GM21381 (cell line): ENCODE measurements around the gene KRTAP19-3.
"Not testable (repeated sequence)": the region's sequence is repeated elsewhere in the genome, so short reads cannot be mapped to it uniquely, and the experiment has no call there.

Experiments used
- ATAC-seq: cut with Tn5 transposase; IDR thresholded peaks from one replicate; pipeline ENCODE4 v1.9.1; 2021; ENCODE audit warnings: mild to moderate bottlenecking, moderate library complexity; ENCODE audit not compliant: unreplicated experiment

Gene KRTAP19-3

GRCh38 chr21:30491963-30492428, at the start of gene KRTAP19-3:
Gene KRTAP19-3 (minus strand): TSS chr21:30492013. CDS start chr21:30491957, 56 bp downstream.
- ATAC-seq = no peak

- no peak for ATAC-seq
Observed at GRCh38 chr21:30518876-30519275, 27.1 kb upstream of the KRTAP19-3 start.

DNA sequence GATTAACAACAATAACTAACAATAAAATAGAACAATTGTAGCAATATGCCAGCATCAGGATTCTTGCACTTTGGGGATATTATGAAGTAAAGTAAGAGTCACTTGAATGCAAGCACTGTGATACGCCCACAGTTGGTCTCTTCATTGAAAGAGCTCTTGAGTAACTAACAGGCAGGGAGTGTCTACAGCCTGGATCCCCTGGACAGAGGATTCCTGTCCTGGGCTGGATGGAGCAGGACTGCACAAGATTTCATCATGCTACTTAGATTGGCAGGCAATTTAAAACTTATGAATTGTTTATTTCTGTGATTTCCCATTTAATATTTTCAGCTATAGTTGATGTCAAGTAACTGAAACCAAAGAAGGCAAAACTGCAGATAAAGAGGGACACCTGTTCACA, 23.9 kb upstream of the KRTAP19-3 start:
- ATAC-seq = no peak

- ATAC-seq = not testable (repeated sequence)
Observed at GRCh38 chr21:30505621-30506205, 13.9 kb upstream of the KRTAP19-3 start.

GRCh38 chr21:30502041-30502440, 10.2 kb upstream of the KRTAP19-3 start, which contains the start of gene KRTAP19-5:
Gene KRTAP19-5 (minus strand): TSS chr21:30502141. CDS start chr21:30502090, 51 bp downstream.
- no peak for ATAC-seq

DNA sequence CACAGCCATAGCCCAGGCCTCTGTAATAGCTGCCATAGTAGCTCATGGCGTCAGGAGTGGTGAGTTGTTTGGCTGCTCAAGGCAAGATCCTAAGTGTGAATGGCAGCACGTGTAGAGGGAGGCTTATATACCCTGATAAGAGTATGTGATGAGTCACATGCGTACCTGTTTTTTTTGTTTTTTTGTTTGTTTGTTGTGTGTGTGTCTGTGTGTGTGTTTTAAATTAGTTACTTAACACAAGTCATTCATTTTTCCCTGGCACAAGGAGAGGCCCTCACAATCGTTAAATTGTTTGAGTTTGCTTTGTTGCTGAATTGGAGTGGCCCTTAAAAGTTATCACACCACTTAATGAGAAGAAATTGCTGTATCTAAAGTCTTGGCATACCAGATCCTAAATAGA, 5.3 kb upstream of the KRTAP19-3 start, which contains the start of gene KRTAP19-4:
TSS of gene KRTAP19-4 (minus strand) at position 101 of the 400 bp plus-strand sequence. CDS start at position 46, 55 bp downstream.
- ATAC-seq = no peak

DNA sequence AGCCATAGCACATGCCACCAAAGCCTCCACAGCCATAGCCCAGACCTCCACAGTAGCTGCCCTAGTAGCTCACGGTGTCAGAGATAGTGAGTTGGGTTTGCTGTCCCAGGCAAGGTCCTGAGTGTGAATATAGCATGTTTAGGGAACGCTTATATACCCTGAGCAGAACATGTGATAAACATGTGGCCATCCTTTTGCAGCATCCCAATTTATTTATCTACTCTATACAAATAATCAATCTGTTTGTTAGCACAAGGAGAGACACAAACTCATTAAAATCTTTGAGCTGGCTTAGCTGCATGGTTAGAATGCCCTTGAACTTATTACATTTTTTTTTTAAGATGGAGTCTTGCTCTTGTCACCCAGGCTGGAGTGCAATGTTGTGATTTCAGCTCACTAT, 4.5 kb downstream of the KRTAP19-3 start, which contains the start of gene KRTAP19-2:
TSS of gene KRTAP19-2 (minus strand) at position 101 of the 400 bp plus-strand sequence. CDS start at position 13, 88 bp downstream.
- ATAC-seq = no peak

GRCh38 chr21:30486180-30486579, 5.6 kb downstream of the KRTAP19-3 start:
- no peak for ATAC-seq

GRCh38 chr21:30482130-30482529, 9.7 kb downstream of the KRTAP19-3 start:
- ATAC-seq = no peak

DNA sequence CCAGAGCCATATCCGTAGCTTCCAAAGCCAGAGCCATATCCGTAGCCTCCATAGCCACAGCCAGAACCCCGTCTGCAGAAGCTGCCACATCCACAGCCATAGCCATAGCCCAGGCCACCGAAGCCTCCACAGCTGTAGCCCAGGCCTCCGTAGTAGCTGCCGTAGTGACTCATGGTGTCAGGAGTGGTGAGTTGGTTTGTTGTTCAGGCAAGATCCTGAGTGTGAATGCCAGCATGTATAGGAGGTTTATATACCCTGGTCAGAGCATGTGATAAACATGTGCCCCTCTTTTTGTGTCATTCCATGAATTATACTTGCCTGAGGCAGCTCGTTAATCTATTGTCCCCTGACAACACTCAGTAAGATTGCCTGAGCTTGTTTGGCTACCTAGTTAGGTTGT, 11.7 kb downstream of the KRTAP19-3 start, which contains the start of gene KRTAP19-1:
TSS of gene KRTAP19-1 (minus strand) at position 223 of the 400 bp plus-strand sequence. CDS start at position 173, 50 bp downstream.
- no peak for ATAC-seq

DNA sequence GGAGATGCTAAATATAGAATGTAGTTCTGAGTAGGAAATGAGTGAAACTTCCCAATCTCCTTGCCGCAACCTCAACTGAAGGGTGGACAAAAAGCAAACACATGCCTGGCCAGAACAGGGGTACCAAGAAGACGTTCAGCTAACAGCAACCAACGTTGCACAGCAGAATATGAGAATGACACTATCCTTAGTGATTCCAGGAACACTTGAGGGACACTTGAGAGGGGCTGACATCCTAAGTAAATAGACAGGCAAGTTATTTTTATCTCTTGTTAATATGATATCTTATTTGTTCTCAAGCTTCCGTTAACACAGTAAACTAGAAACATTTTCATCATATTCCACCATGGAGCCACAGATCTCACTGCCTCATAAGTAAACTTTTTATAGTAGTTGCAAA, 12.6 kb downstream of the KRTAP19-3 start:
- no peak for ATAC-seq

- no peak for ATAC-seq
Observed at GRCh38 chr21:30478004-30478403, 13.8 kb downstream of the KRTAP19-3 start.

DNA sequence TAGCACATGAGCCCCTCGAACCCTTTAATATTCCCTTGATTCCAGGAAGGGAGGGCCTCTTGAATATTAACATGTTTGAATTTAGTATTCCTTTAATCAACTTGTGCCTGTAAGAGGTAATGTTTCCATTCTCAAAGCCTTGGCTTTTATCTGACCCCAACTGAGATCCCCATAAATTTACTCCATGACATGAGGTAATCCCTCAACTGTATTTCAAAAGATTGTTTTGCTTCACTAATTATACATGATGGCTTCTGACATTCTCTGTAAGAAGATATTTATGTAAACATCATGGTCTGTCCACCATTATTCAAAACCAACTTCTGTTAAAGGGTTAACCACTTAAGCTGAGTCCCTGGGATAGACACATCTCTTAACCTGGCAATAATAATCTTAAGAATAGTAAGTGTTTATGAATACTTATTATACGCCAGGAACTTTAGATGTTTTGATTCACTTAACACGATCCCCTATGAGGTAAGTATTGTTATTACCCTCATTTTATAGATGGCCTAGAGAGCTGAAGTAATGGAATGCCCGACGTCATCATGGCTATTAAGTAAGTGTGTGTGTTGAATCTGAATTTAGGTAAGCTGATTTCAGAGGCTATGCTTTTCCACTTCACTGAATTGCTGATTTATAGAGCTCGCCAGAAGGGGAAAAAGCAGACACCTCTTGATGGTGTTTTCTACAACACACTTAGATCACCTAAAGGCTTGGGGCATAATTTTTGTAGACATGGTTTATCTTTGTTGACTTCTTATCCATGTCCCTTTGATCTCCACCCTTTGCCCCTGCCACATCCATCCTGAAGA, 22.7 kb downstream of the KRTAP19-3 start:
- no peak for ATAC-seq

DNA sequence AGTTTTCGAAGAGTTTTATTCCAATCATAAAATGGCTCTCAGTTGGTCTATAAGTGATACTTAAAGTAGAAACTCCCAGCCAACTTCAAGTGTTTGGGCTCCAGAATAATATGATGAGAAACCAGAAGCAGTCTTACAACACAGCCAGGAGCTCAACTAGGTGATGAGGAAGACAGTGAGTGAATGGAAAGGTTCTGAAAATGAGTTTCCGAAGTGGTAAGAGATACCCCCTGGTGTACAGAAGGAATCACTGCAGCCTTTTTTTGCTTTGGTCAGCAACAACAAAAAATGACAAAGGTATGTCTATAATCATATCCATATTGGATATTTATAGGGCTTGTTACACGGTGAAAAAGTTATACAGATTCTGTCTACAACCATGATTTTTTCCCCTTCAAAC, 28.1 kb downstream of the KRTAP19-3 start:
- no peak for ATAC-seq

GRCh38 chr21:30448514-30448913, 43.3 kb downstream of the KRTAP19-3 start:
- ATAC-seq = no peak

DNA sequence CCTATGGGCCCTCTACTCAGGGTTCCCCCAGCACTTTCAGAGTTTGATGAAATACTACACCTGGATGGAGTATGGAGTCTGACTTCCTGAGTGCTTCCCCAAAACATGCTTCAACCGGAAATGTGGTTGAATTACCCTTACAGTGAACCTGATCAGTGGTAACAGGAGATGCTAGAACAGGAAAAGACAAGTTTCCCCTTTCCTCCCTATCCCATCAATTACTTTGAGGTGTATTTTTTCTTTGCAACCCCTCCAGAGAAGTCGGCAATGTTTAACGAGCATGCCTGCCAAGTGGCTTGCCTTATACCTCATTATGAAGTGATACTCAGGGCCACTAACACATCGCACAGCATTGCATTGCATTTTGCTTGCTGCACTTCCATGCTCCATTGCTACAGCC, 44.8 kb downstream of the KRTAP19-3 start:
- ATAC-seq = no peak

DNA sequence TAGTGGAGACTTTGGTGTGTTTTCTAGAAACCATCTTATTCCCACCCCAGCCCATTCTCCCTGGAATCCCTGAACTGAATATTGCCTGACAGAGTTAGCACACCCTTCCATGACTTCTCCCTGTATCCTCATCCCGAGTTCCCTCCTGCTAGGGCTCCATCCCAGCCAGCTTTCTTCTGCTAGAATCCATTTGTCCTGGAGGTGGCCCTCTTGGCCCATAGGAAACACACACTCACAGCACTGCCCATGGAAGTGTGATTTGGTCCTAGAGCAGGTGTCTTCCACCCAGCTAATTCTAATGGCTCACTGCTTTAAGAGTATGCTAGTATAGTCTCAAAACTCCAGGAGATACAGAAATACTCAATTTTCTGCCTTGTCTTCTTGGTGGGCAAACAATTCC, 47.6 kb downstream of the KRTAP19-3 start:
- no peak for ATAC-seq

GRCh38 chr21:30443226-30443625, 48.6 kb downstream of the KRTAP19-3 start:
- ATAC-seq = no peak
